Endothelial cell of umbilical vein (primary cell): ENCODE results near the gene OR51I1. TPM values are rescaled to one million over a fixed set of nuclear protein-coding genes. Genes with fewer than 3 reads are reported as not detected.

Source experiments
- BruUV-seq: library from RNA; stranded (reverse); fragments of 400-500 nt; replicated peaks from 2 replicates; lab custom pipeline; 2021; lab: Mats Ljungman, UMichigan
- CTCF ChIA-PET: fragments of 300-600, 350-600 bp; sonication (Branson Sonifier 250); formaldehyde crosslinking; loops from one replicate; lab custom pipeline; 2021; ENCODE audit warnings: antibody characterized with exemption, inconsistent platforms; lab: Charles Lee
- POLR2A ChIA-PET: fragments of 300-600, 350-600 bp; sonication (Branson Sonifier 250); formaldehyde crosslinking; loops from one replicate; lab custom pipeline; 2021; ENCODE audit warnings: antibody characterized with exemption, inconsistent platforms; lab: Charles Lee
- DNase-seq: peaks from one replicate; pipeline ENCODE4 v3.0.0-alpha.2; 2011; ENCODE audit warnings: low read depth, low spot score
- FAIRE-seq: peaks from 2 replicates; lab custom pipeline; 2011; peaks lifted over from hg19 to GRCh38; lab: Jason Lieb, UNC
- H2AFZ ChIP-seq: 2 replicates; pipeline ENCODE4 v1.6.0; 2012; ENCODE audit warnings: low read depth, low read length, control low read depth, inconsistent platforms
- H3K27ac ChIP-seq: 2 replicates; pipeline ENCODE4 v1.5.1; 2011; ENCODE audit warnings: low read depth, mild to moderate bottlenecking, control low read depth, low read length, moderate library complexity; ENCODE audit not compliant: insufficient read depth
- H3K27me3 ChIP-seq, 2 experiments: 2 replicates each; pipeline versions ENCODE4 v1.6.0 to v1.6.1; 2011; ENCODE audit warnings: low read length in 2 of 2, mixed read lengths in 1 of 2; ENCODE audit not compliant: control insufficient read depth in 2 of 2, insufficient read depth in 2 of 2
- H3K36me3 ChIP-seq, 2 experiments: 2 replicates in 1 of 2; 3 replicates in 1 of 2; pipeline ENCODE4 v1.5.1; 2011; ENCODE audit warnings: low read length in 2 of 2, mild to moderate bottlenecking in 1 of 2, moderate library complexity in 1 of 2; ENCODE audit not compliant: control insufficient read depth in 2 of 2, insufficient read depth in 2 of 2; ENCODE audit errors: extremely low read depth in 1 of 2
- H3K4me1 ChIP-seq: 3 replicates; pipeline ENCODE4 v1.5.1; 2011; ENCODE audit warnings: mild to moderate bottlenecking, low read length; ENCODE audit not compliant: control insufficient read depth, insufficient read depth; ENCODE audit errors: extremely low read depth
- H3K4me2 ChIP-seq: 2 replicates; pipeline ENCODE4 v1.6.1; 2011; ENCODE audit warnings: low read length, control low read depth, mixed read lengths; ENCODE audit not compliant: insufficient read depth
- H3K4me3 ChIP-seq, 3 experiments: fragments of 200-600 bp in 1 of 3; sonication (generic), shearing (Covaris generic) in 1 of 3; replicated peaks in 1 of 3; 2 replicates each; pipeline ENCODE4 v1.5.1; 2011 to 2016; ENCODE audit warnings: control low read depth in 3 of 3, low read length in 3 of 3, mild to moderate bottlenecking in 2 of 3, inconsistent platforms in 1 of 3, low read depth in 1 of 3, moderate library complexity in 1 of 3; ENCODE audit not compliant: insufficient read depth in 1 of 3
- H3K79me2 ChIP-seq: 2 replicates; pipeline ENCODE4 v1.6.0; 2012; ENCODE audit warnings: low read length, inconsistent platforms; ENCODE audit not compliant: control insufficient read depth, insufficient read depth
- H3K9ac ChIP-seq: replicated peaks from 2 replicates; pipeline ENCODE3; 2011; ENCODE audit warnings: low read length, control low read depth; ENCODE audit not compliant: insufficient read depth; ENCODE audit errors: extremely low read depth
- H3K9me1 ChIP-seq: replicated peaks from 3 replicates; pipeline ENCODE4 v1.6.0; 2011; ENCODE audit warnings: mild to moderate bottlenecking, low read length; ENCODE audit not compliant: control insufficient read depth, insufficient read depth; ENCODE audit errors: extremely low read depth
- H3K9me3 ChIP-seq: replicated peaks from 2 replicates; pipeline ENCODE4 v1.5.1; 2012; ENCODE audit warnings: low read length, inconsistent platforms; ENCODE audit not compliant: control insufficient read depth, insufficient read depth
- H4K20me1 ChIP-seq: replicated peaks from 2 replicates; pipeline ENCODE3; 2011; ENCODE audit warnings: mild to moderate bottlenecking, low read length; ENCODE audit not compliant: control insufficient read depth, insufficient read depth; ENCODE audit errors: extremely low read depth
- EZH2 ChIP-seq: IDR thresholded peaks from 2 replicates; pipeline ENCODE4 v1.6.1; 2012; ENCODE audit warnings: borderline replicate concordance, low read depth, mild to moderate bottlenecking, moderate library complexity, low read length, inconsistent platforms; ENCODE audit not compliant: severe bottlenecking
- FOS ChIP-seq: IDR thresholded peaks from 2 replicates; pipeline ENCODE4 v1.6.1; 2011; ENCODE audit warnings: mild to moderate bottlenecking, low read length, moderate library complexity, borderline replicate concordance; ENCODE audit not compliant: insufficient read depth
- GATA2 ChIP-seq: IDR thresholded peaks from 2 replicates; pipeline ENCODE4 v1.7.0; 2011; ENCODE audit warnings: low read depth, mild to moderate bottlenecking, moderate library complexity, mixed read lengths, low read length; ENCODE audit not compliant: insufficient read length, insufficient read depth
- JUN ChIP-seq: IDR thresholded peaks from 2 replicates; pipeline ENCODE4 v1.6.1; 2011; ENCODE audit warnings: borderline replicate concordance, low read depth; ENCODE audit not compliant: insufficient read length, insufficient read depth
- MYC ChIP-seq: IDR thresholded peaks from one replicate; pipeline ENCODE4 v1.6.1; 2011; ENCODE audit warnings: mild to moderate bottlenecking, low read depth, low read length
- POLR2A ChIP-seq: IDR thresholded peaks from 2 replicates; pipeline ENCODE4 v1.6.1; 2012; ENCODE audit warnings: low read depth, mild to moderate bottlenecking, control low read depth, low read length
- POLR2AphosphoS5 ChIP-seq: IDR thresholded peaks from 2 replicates; pipeline ENCODE4 v1.6.1; 2012; ENCODE audit warnings: low read depth, mild to moderate bottlenecking, control low read depth, low read length, moderate library complexity; ENCODE audit not compliant: insufficient read depth
- dilution Hi-C: fragments of 300-500 bp; cut with MboI; formaldehyde crosslinking; loops from one replicate; pipeline ENCODE4 v1.15.0; 2019; ENCODE audit warnings: low sequenced_read_pairs; ENCODE audit not compliant: extremely low pct_ligation_motif_present
- intact Hi-C: fragments of 100-400 bp; cut with micrococcal nuclease; formaldehyde crosslinking; loops from one replicate; pipeline ENCODE4 v1.10.0; 2022
- polyA plus RNA-seq, 4 experiments: library from polyadenylated mRNA; depleted of rRNA in 3 of 4; stranded (reverse) in 3 of 4; unstranded in 1 of 4; fragments of >200 nt; gene quantifications; 2 replicates each; pipeline versions ENCODE4 v1.2.1 to v1.2.3, GENCODE V29; 2011 to 2012; ENCODE audit warnings: missing spikeins in 1 of 4
- total RNA-seq: library from RNA; stranded (reverse); gene quantifications from 2 replicates; pipeline ENCODE4 v1.2.3, GENCODE V29; 2021
- TF ChIP-seq, protein P1 (sequence below): IDR thresholded peaks from 2 replicates; pipeline ENCODE4 v1.6.1; 2011; ENCODE audit not compliant: insufficient read depth, insufficient read length
- TF ChIP-seq, protein P2 (sequence below), 2 donors: IDR thresholded peaks; 1 replicate in 1 of 2; 2 replicates in 1 of 2; pipeline ENCODE4 v1.5.1; 2011; ENCODE audit warnings: low read length in 2 of 2, mild to moderate bottlenecking in 2 of 2, moderate library complexity in 2 of 2, control low read depth in 1 of 2, inconsistent platforms in 1 of 2, low read depth in 1 of 2; ENCODE audit not compliant: insufficient read depth in 1 of 2; ENCODE audit errors: extremely low read depth in 1 of 2

Gene OR51I1
- total and polyA plus RNA-seq, 2 donors (not counting 3 experiments of a cell fraction or from before 2014, with no cell fraction given), result not detected

DNA sequence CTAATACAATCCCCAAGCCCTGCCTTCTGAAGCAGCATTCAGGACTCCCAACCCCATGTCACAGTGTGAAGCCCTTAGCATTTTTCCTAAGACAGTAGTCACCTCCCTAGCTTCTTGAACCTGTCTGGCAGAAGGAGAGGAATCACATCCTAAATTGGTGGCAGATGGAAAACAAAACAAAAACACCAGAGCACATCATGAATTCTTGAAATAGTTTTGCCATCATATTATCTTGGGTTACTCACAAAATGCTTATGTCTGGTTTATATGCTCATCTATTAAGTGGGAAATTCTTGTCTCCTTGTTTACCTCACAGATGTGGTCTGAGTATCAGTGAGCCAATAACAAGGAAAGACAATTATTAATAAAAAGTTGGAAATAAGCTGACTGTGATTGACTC, 42.4 kb downstream of the OR51I1 start:
- CTCF ChIA-PET, result no interaction called here
- no peak overlapping the region for H3K4me3 ChIP-seq

More for the DNA sequence above, 42.4 kb downstream of the OR51I1 start:
- intact Hi-C loops, result no loop called here
- no peak overlapping the region for H3K27ac ChIP-seq
- H3K79me2 ChIP-seq, result no peaks in the 10 kb centered on the region
- no peak overlapping the region for H3K9ac ChIP-seq
- H3K4me2 ChIP-seq, result no peak overlapping the region
- TF ChIP-seq POLR2AphosphoS5 (no peak), GATA2 (no peak), EZH2 (no peak), FOS (no peak), POLR2A (no peak), JUN (no peak), MYC (no peak)
- TF ChIP-seq, protein P1, sequence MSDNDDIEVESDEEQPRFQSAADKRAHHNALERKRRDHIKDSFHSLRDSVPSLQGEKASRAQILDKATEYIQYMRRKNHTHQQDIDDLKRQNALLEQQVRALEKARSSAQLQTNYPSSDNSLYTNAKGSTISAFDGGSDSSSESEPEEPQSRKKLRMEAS, result no peak
- TF ChIP-seq, protein P2, sequence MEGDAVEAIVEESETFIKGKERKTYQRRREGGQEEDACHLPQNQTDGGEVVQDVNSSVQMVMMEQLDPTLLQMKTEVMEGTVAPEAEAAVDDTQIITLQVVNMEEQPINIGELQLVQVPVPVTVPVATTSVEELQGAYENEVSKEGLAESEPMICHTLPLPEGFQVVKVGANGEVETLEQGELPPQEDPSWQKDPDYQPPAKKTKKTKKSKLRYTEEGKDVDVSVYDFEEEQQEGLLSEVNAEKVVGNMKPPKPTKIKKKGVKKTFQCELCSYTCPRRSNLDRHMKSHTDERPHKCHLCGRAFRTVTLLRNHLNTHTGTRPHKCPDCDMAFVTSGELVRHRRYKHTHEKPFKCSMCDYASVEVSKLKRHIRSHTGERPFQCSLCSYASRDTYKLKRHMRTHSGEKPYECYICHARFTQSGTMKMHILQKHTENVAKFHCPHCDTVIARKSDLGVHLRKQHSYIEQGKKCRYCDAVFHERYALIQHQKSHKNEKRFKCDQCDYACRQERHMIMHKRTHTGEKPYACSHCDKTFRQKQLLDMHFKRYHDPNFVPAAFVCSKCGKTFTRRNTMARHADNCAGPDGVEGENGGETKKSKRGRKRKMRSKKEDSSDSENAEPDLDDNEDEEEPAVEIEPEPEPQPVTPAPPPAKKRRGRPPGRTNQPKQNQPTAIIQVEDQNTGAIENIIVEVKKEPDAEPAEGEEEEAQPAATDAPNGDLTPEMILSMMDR (IDR thresholded peaks at IDR 0.05; ENCODE audit: extremely low read depth in 1 of 2, insufficient read depth in 1 of 2, low read depth in 1 of 2, low read length in 2 of 2), result no peak
- no peaks in the 10 kb centered on the region for H3K4me1 ChIP-seq
- POLR2A ChIA-PET, result no interaction called here
- H4K20me1 ChIP-seq, result no peaks in the 10 kb centered on the region
- no peak for FAIRE-seq
- H3K27me3 ChIP-seq, result no peaks in the 10 kb centered on the region
- no peaks in the 10 kb centered on the region for H3K9me1 ChIP-seq
- no peak overlapping the region for H2AFZ ChIP-seq
- no peaks in the 10 kb centered on the region for H3K9me3 ChIP-seq
- DNase-seq, result no peak
- no peaks in the 10 kb centered on the region for H3K36me3 ChIP-seq
- dilution Hi-C loops, result no loop called here
- no TSS peak for BruUV-seq
